Astrocyte (in vitro differentiated cells and primary cell): Measurements from ENCODE around the gene IL24. TPM values are rescaled to one million over a fixed set of nuclear protein-coding genes. Genes with fewer than 3 reads are reported as not detected.

ENCODE experiments used
- DNase-seq: peaks from one replicate; pipeline ENCODE4 v3.0.0-alpha.2; 2010; ENCODE audit warnings: low read depth
- FAIRE-seq: peaks from 2 replicates; lab custom pipeline; 2011; peaks lifted over from hg19 to GRCh38; lab: Jason Lieb, UNC
- H2AFZ ChIP-seq: 2 replicates; pipeline ENCODE4 v1.6.0; 2012; ENCODE audit warnings: low read depth, low read length, inconsistent platforms
- H3K27ac ChIP-seq: 2 replicates; pipeline ENCODE4 v1.5.1; 2011; ENCODE audit warnings: low read depth, low read length, inconsistent platforms
- H3K27me3 ChIP-seq: 2 replicates; pipeline ENCODE4 v1.6.0; 2011; ENCODE audit warnings: low read length, inconsistent platforms; ENCODE audit not compliant: insufficient read depth
- H3K36me3 ChIP-seq: 2 replicates; pipeline ENCODE4 v1.5.1; 2011; ENCODE audit warnings: low read length, inconsistent platforms; ENCODE audit not compliant: insufficient read depth
- H3K4me1 ChIP-seq: 2 replicates; pipeline ENCODE4 v1.5.1; 2011; ENCODE audit warnings: low read length, inconsistent platforms; ENCODE audit not compliant: insufficient read depth
- H3K4me2 ChIP-seq: 2 replicates; pipeline ENCODE4 v1.6.0; 2012; ENCODE audit warnings: low read length, inconsistent platforms
- H3K4me3 ChIP-seq: 2 replicates; pipeline ENCODE4 v1.5.1; 2011; ENCODE audit warnings: low read depth, mild to moderate bottlenecking, low read length, inconsistent platforms; ENCODE audit not compliant: insufficient read depth
- H3K79me2 ChIP-seq: 2 replicates; pipeline ENCODE4 v1.6.0; 2012; ENCODE audit warnings: mild to moderate bottlenecking, low read length, inconsistent platforms; ENCODE audit not compliant: insufficient read depth
- H3K9ac ChIP-seq: 2 replicates; pipeline ENCODE4 v1.6.0; 2012; ENCODE audit warnings: mild to moderate bottlenecking, low read length, inconsistent platforms
- H3K9me3 ChIP-seq: 2 replicates; pipeline ENCODE4 v1.5.1; 2012; ENCODE audit warnings: low read depth, mild to moderate bottlenecking, low read length, inconsistent platforms; ENCODE audit not compliant: insufficient read depth
- H4K20me1 ChIP-seq: 2 replicates; pipeline ENCODE4 v1.6.0; 2012; ENCODE audit warnings: low read length, inconsistent platforms; ENCODE audit not compliant: insufficient read depth
- H3K27ac Mint-ChIP-seq: one replicate; pipeline ENCODE4 v1.8.0; 2021; ENCODE audit warnings: mild to moderate bottlenecking, mixed read lengths; ENCODE audit not compliant: unreplicated experiment
- H3K27me3 Mint-ChIP-seq: one replicate; pipeline ENCODE4 v1.8.0; 2021; ENCODE audit warnings: low read depth, mixed read lengths; ENCODE audit not compliant: unreplicated experiment
- H3K36me3 Mint-ChIP-seq: one replicate; pipeline ENCODE4 v1.8.0; 2021; ENCODE audit warnings: low read depth, mixed read lengths; ENCODE audit not compliant: unreplicated experiment
- H3K4me1 Mint-ChIP-seq: one replicate; pipeline ENCODE4 v1.8.0; 2021; ENCODE audit warnings: low read depth, mixed read lengths; ENCODE audit not compliant: unreplicated experiment
- H3K4me3 Mint-ChIP-seq: one replicate; pipeline ENCODE4 v1.8.0; 2021; ENCODE audit warnings: mild to moderate bottlenecking, moderate library complexity, mixed read lengths; ENCODE audit not compliant: unreplicated experiment
- H3K9me3 Mint-ChIP-seq: one replicate; pipeline ENCODE4 v1.8.0; 2021; ENCODE audit warnings: mild to moderate bottlenecking, mixed read lengths; ENCODE audit not compliant: unreplicated experiment
- CTCF ChIP-seq: IDR thresholded peaks from 2 replicates; pipeline ENCODE4 v1.5.1; 2011; ENCODE audit warnings: low read depth, mild to moderate bottlenecking, inconsistent platforms, low read length, moderate library complexity; ENCODE audit not compliant: insufficient read depth
- EZH2 ChIP-seq: IDR thresholded peaks from 2 replicates; pipeline ENCODE4 v1.6.1; 2012; ENCODE audit warnings: mild to moderate bottlenecking, low read length, inconsistent platforms; ENCODE audit not compliant: insufficient read depth
- total RNA-seq: library from RNA; stranded (reverse); gene quantifications from 2 replicates; pipeline ENCODE4 v1.2.1, GENCODE V29; 2021

IL24 gene
- total RNA-seq, 1 donor from 2014 or later, result not detected

- no peaks in the 10 kb centered on the region for H3K79me2 ChIP-seq
- no peak overlapping the region for H3K27ac Mint-ChIP-seq
- H3K9me3 Mint-ChIP-seq, result peaks cover 7% of the 10 kb centered on the region
- H3K4me1 Mint-ChIP-seq, result no peaks in the 10 kb centered on the region
- H3K36me3 Mint-ChIP-seq, result no peaks in the 10 kb centered on the region
- TF ChIP-seq EZH2 (no peak), CTCF (no peak)
- no peaks in the 10 kb centered on the region for H3K9me3 ChIP-seq
- H4K20me1 ChIP-seq, result no peaks in the 10 kb centered on the region
- H3K4me1 ChIP-seq, result no peaks in the 10 kb centered on the region
- no peak overlapping the region for H3K27ac ChIP-seq
- no peaks in the 10 kb centered on the region for H3K27me3 ChIP-seq
- no peak overlapping the region for H3K9ac ChIP-seq
- FAIRE-seq (no peak), DNase-seq (no peak)
- H2AFZ ChIP-seq, result no peak overlapping the region
- H3K27me3 Mint-ChIP-seq, result peaks cover 8% of the 10 kb centered on the region
- no peak overlapping the region for H3K4me2 ChIP-seq
- no peaks in the 10 kb centered on the region for H3K36me3 ChIP-seq
- H3K4me3 ChIP-seq, result no peak overlapping the region
- no peak overlapping the region for H3K4me3 Mint-ChIP-seq
Observed at GRCh38 chr1:206878456-206878855, 18.8 kb upstream of the IL24 start.

GRCh38 chr1:206880314-206880713, 16.9 kb upstream of the IL24 start:
- Histone ChIP-seq H2AFZ (no peak overlapping the region), H3K79me2 (no peaks in the 10 kb centered on the region), H4K20me1 (no peaks in the 10 kb centered on the region), H3K36me3 (no peaks in the 10 kb centered on the region), H3K27ac (no peak overlapping the region), H3K4me2 (no peak overlapping the region), H3K9me3 (no peaks in the 10 kb centered on the region), H3K4me1 (no peaks in the 10 kb centered on the region), H3K9ac (no peak overlapping the region), H3K4me3 (no peak overlapping the region), H3K27me3 (peaks cover 3% of the 10 kb centered on the region)
- peaks cover 12% of the 10 kb centered on the region for H3K27me3 Mint-ChIP-seq
- H3K9me3 Mint-ChIP-seq, result peaks cover 7% of the 10 kb centered on the region
- no peaks in the 10 kb centered on the region for H3K4me1 Mint-ChIP-seq
- TF ChIP-seq EZH2, result no peak
- no peak for TF ChIP-seq CTCF
- H3K27ac Mint-ChIP-seq, result no peak overlapping the region
- no peaks in the 10 kb centered on the region for H3K36me3 Mint-ChIP-seq
- DNase-seq (no peak), FAIRE-seq (no peak)
- no peak overlapping the region for H3K4me3 Mint-ChIP-seq

GRCh38 chr1:206882555-206882954, 14.7 kb upstream of the IL24 start:
- Histone ChIP-seq H3K27ac (no peak overlapping the region), H4K20me1 (no peaks in the 10 kb centered on the region), H3K79me2 (no peaks in the 10 kb centered on the region), H3K9me3 (no peaks in the 10 kb centered on the region), H3K36me3 (no peaks in the 10 kb centered on the region), H2AFZ (no peak overlapping the region), H3K4me3 (no peak overlapping the region), H3K27me3 (peaks cover 5% of the 10 kb centered on the region), H3K4me2 (no peak overlapping the region), H3K4me1 (no peaks in the 10 kb centered on the region), H3K9ac (no peak overlapping the region)
- Mint-ChIP-seq H3K27ac (no peak overlapping the region), H3K27me3 (peaks cover 16% of the 10 kb centered on the region), H3K36me3 (no peaks in the 10 kb centered on the region), H3K4me3 (no peak overlapping the region), H3K9me3 (peaks cover 7% of the 10 kb centered on the region), H3K4me1 (peaks cover 3% of the 10 kb centered on the region)
- DNase-seq, result no peak
- no peak for TF ChIP-seq EZH2
- TF ChIP-seq CTCF, result peak; percentile 8
- FAIRE-seq, result no peak
